ENCODE measurements around the gene PRSS33.

GRCh38 chr16:2765462-2766404 is 21.6 kb downstream of the PRSS33 start:
- no peak for TF ChIP-seq GATA3 (IDR thresholded peaks at IDR 0.05; ENCODE audit: low read depth, low read length)
- no peak for TF ChIP-seq GATA2 (IDR thresholded peaks at IDR 0.05; ENCODE audit: low read depth, low read length)

Data from SH-SY5Y (cell line).